ENCODE results near the gene MYL7.

The MYL7 gene

GRCh38 chr7:44100458-44101302, 40.5 kb downstream of the MYL7 start:
- Histone ChIP-seq H3K4me1 (ENCODE audit: control insufficient read depth in 5 of 5, insufficient read depth in 5 of 5, low read length in 5 of 5) (peaks cover 9 to 44% (median 29%) of the 10 kb centered on the region in 5 donors), H3K9me3 (ENCODE audit: control insufficient read depth in 5 of 5, low read length in 5 of 5) (peaks cover 0 to 3% (median 0%) of the 10 kb centered on the region in 5 donors), H3K27me3 (ENCODE audit: control insufficient read depth in 5 of 5, insufficient read depth in 4 of 5, low read length in 5 of 5) (peaks cover 0 to 3% (median 0%) of the 10 kb centered on the region in 5 donors), H3K9ac (ENCODE audit: low read length in 5 of 5) (peak overlapping the region in 1 of 5 donors; percentile 11), H3K27ac (ENCODE audit: low read depth, low read length) (peak overlapping the region; percentile 69), H3K36me3 (ENCODE audit: control insufficient read depth in 5 of 5, insufficient read depth in 5 of 5, low read length in 5 of 5) (no peaks in the 10 kb centered on the region), H3K4me3 (ENCODE audit: low read depth in 1 of 5, low read length in 5 of 5) (no peak overlapping the region)

DNA sequence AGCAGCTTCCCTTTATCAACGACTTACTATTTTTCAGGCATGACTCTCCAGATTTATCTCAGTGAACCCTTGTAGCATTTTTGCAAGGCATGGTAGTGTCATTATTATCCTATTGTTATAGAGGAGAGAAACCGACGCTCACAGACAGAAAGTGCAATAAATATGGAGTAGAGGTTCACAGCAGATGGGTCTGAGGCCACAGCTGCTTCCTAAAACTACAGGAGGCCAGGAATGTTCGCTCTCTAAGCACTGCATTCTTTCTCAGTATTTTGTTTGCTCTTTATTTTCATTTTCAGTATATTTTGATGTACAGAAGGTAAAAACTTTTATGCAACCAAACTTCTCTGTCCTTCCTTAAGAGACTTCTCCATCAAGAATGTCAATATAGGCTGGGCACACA, 41.5 kb downstream of the MYL7 start:
- Histone ChIP-seq H3K27ac (ENCODE audit: low read depth, low read length) (peak overlapping the region; percentile 69), H3K36me3 (ENCODE audit: control insufficient read depth in 5 of 5, insufficient read depth in 5 of 5, low read length in 5 of 5) (no peaks in the 10 kb centered on the region), H3K4me1 (ENCODE audit: control insufficient read depth in 5 of 5, insufficient read depth in 5 of 5, low read length in 5 of 5) (peaks cover 4 to 44% (median 30%) of the 10 kb centered on the region in 5 donors), H3K27me3 (ENCODE audit: control insufficient read depth in 5 of 5, insufficient read depth in 4 of 5, low read length in 5 of 5) (no peaks in the 10 kb centered on the region), H3K4me3 (ENCODE audit: low read depth in 1 of 5, low read length in 5 of 5) (no peak overlapping the region), H3K9me3 (ENCODE audit: control insufficient read depth in 5 of 5, low read length in 5 of 5) (peaks cover 0 to 3% (median 0%) of the 10 kb centered on the region in 5 donors), H3K9ac (ENCODE audit: low read length in 5 of 5) (no peak overlapping the region)

GRCh38 chr7:44098092-44099068, 42.8 kb downstream of the MYL7 start:
- H3K27me3 ChIP-seq (ENCODE audit: control insufficient read depth in 5 of 5, insufficient read depth in 4 of 5, low read length in 5 of 5): no peaks in the 10 kb centered on the region
- no peak overlapping the region for H3K9ac ChIP-seq (ENCODE audit: low read length in 5 of 5)
- peaks cover 6 to 44% (median 31%) of the 10 kb centered on the region in 5 donors for H3K4me1 ChIP-seq (ENCODE audit: control insufficient read depth in 5 of 5, insufficient read depth in 5 of 5, low read length in 5 of 5)
- peaks cover 0 to 3% (median 0%) of the 10 kb centered on the region in 5 donors for H3K9me3 ChIP-seq (ENCODE audit: control insufficient read depth in 5 of 5, low read length in 5 of 5)
- H3K36me3 ChIP-seq (ENCODE audit: control insufficient read depth in 5 of 5, insufficient read depth in 5 of 5, low read length in 5 of 5): no peaks in the 10 kb centered on the region
- H3K27ac ChIP-seq (ENCODE audit: low read depth, low read length): no peak overlapping the region
- no peak overlapping the region for H3K4me3 ChIP-seq (ENCODE audit: low read depth in 1 of 5, low read length in 5 of 5)

- H3K9ac ChIP-seq (ENCODE audit: low read length in 5 of 5): no peak overlapping the region
- H3K4me3 ChIP-seq (ENCODE audit: low read depth in 1 of 5, low read length in 5 of 5): no peak overlapping the region
- H3K9me3 ChIP-seq (ENCODE audit: control insufficient read depth in 5 of 5, low read length in 5 of 5): peaks cover 0 to 3% (median 0%) of the 10 kb centered on the region in 5 donors
- H3K4me1 ChIP-seq (ENCODE audit: control insufficient read depth in 5 of 5, insufficient read depth in 5 of 5, low read length in 5 of 5): peaks cover 3 to 35% (median 28%) of the 10 kb centered on the region in 5 donors
- H3K36me3 ChIP-seq (ENCODE audit: control insufficient read depth in 5 of 5, insufficient read depth in 5 of 5, low read length in 5 of 5): no peaks in the 10 kb centered on the region
- no peaks in the 10 kb centered on the region for H3K27me3 ChIP-seq (ENCODE audit: control insufficient read depth in 5 of 5, insufficient read depth in 4 of 5, low read length in 5 of 5)
- no peak overlapping the region for H3K27ac ChIP-seq (ENCODE audit: low read depth, low read length)
Observed at GRCh38 chr7:44097064-44097932, 43.8 kb downstream of the MYL7 start.

- Histone ChIP-seq H3K4me1 (ENCODE audit: control insufficient read depth in 5 of 5, insufficient read depth in 5 of 5, low read length in 5 of 5) (peaks cover 2 to 31% (median 23%) of the 10 kb centered on the region in 5 donors), H3K9me3 (ENCODE audit: control insufficient read depth in 5 of 5, low read length in 5 of 5) (peaks cover 0 to 3% (median 0%) of the 10 kb centered on the region in 5 donors), H3K4me3 (ENCODE audit: low read depth in 1 of 5, low read length in 5 of 5) (no peak overlapping the region), H3K27ac (ENCODE audit: low read depth, low read length) (no peak overlapping the region), H3K9ac (ENCODE audit: low read length in 5 of 5) (no peak overlapping the region), H3K27me3 (ENCODE audit: control insufficient read depth in 5 of 5, insufficient read depth in 4 of 5, low read length in 5 of 5) (no peaks in the 10 kb centered on the region), H3K36me3 (ENCODE audit: control insufficient read depth in 5 of 5, insufficient read depth in 5 of 5, low read length in 5 of 5) (no peaks in the 10 kb centered on the region)
Observed at GRCh38 chr7:44096326-44096881, 44.7 kb downstream of the MYL7 start.

GRCh38 chr7:44095781-44096180, 45.4 kb downstream of the MYL7 start:
- no peak overlapping the region for H3K27ac ChIP-seq (ENCODE audit: low read depth, low read length)
- H3K4me3 ChIP-seq (ENCODE audit: low read depth in 1 of 5, low read length in 5 of 5): no peak overlapping the region
- peaks cover 2 to 35% (median 21%) of the 10 kb centered on the region in 5 donors for H3K4me1 ChIP-seq (ENCODE audit: control insufficient read depth in 5 of 5, insufficient read depth in 5 of 5, low read length in 5 of 5)
- H3K36me3 ChIP-seq (ENCODE audit: control insufficient read depth in 5 of 5, insufficient read depth in 5 of 5, low read length in 5 of 5): no peaks in the 10 kb centered on the region
- peaks cover 0 to 3% (median 0%) of the 10 kb centered on the region in 5 donors for H3K9me3 ChIP-seq (ENCODE audit: control insufficient read depth in 5 of 5, low read length in 5 of 5)
- H3K9ac ChIP-seq (ENCODE audit: low read length in 5 of 5): peak overlapping the region in 1 of 5 donors; percentile 19
- H3K27me3 ChIP-seq (ENCODE audit: control insufficient read depth in 5 of 5, insufficient read depth in 4 of 5, low read length in 5 of 5): no peaks in the 10 kb centered on the region

DNA sequence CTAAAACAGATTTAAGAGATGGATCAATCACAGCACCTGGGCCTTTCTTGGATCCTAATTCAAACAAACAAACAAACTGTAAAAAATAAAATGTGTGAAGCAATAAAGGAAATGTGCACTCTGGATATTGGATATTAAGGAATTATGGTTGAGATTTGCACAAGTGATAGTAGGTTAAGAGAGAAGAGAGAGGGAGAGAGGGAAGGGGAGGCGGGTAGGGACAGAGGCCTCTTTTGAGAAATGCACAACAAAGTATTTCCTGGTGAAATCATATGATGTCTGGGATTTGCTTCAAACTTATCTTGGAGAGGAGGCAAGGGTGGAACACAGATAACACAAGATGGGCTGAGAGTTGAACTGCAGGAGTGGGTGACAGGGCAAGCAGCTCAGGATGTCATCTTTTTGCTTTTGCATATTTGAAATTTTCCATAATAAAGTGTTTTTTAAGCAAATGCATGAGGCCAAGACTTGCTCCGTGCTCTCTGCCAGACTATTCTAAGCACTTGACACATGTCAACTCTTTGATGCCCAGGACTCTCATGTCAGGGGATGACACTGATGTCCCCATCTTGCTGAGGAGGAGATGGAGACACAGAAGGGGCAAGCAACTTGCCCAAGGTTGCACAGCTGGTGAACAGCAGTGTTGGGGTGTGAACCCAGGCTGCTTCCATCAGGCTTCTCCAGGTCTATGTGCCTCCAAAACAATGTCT, 46.1 kb downstream of the MYL7 start:
- Histone ChIP-seq H3K4me3 (ENCODE audit: low read depth in 1 of 5, low read length in 5 of 5) (no peak overlapping the region), H3K27me3 (ENCODE audit: control insufficient read depth in 5 of 5, insufficient read depth in 4 of 5, low read length in 5 of 5) (no peaks in the 10 kb centered on the region), H3K9me3 (ENCODE audit: control insufficient read depth in 5 of 5, low read length in 5 of 5) (peaks cover 0 to 3% (median 0%) of the 10 kb centered on the region in 5 donors), H3K9ac (ENCODE audit: low read length in 5 of 5) (peak overlapping the region in 1 of 5 donors; percentile 19), H3K4me1 (ENCODE audit: control insufficient read depth in 5 of 5, insufficient read depth in 5 of 5, low read length in 5 of 5) (peaks cover 5 to 35% (median 25%) of the 10 kb centered on the region in 5 donors), H3K27ac (ENCODE audit: low read depth, low read length) (peak overlapping the region; percentile 45), H3K36me3 (ENCODE audit: control insufficient read depth in 5 of 5, insufficient read depth in 5 of 5, low read length in 5 of 5) (no peaks in the 10 kb centered on the region)

- Histone ChIP-seq H3K4me1 (ENCODE audit: control insufficient read depth in 5 of 5, insufficient read depth in 5 of 5, low read length in 5 of 5) (peaks cover 5 to 37% (median 27%) of the 10 kb centered on the region in 5 donors), H3K27ac (ENCODE audit: low read depth, low read length) (peak overlapping the region; percentile 45), H3K36me3 (ENCODE audit: control insufficient read depth in 5 of 5, insufficient read depth in 5 of 5, low read length in 5 of 5) (no peaks in the 10 kb centered on the region), H3K9me3 (ENCODE audit: control insufficient read depth in 5 of 5, low read length in 5 of 5) (peaks cover 0 to 3% (median 0%) of the 10 kb centered on the region in 5 donors), H3K27me3 (ENCODE audit: control insufficient read depth in 5 of 5, insufficient read depth in 4 of 5, low read length in 5 of 5) (no peaks in the 10 kb centered on the region), H3K4me3 (ENCODE audit: low read depth in 1 of 5, low read length in 5 of 5) (no peak overlapping the region), H3K9ac (ENCODE audit: low read length in 5 of 5) (no peak overlapping the region)
Observed at GRCh38 chr7:44094365-44094764, 46.8 kb downstream of the MYL7 start.
